HPDE6-E6E7 (cell line): Measurements from ENCODE around the gene FAM222A.

Experiments used
- DNase-seq: peaks from one replicate; pipeline ENCODE4 v3.0.0; 2011; ENCODE audit warnings: missing footprints; ENCODE audit errors: extremely low spot score

FAM222A gene

DNA sequence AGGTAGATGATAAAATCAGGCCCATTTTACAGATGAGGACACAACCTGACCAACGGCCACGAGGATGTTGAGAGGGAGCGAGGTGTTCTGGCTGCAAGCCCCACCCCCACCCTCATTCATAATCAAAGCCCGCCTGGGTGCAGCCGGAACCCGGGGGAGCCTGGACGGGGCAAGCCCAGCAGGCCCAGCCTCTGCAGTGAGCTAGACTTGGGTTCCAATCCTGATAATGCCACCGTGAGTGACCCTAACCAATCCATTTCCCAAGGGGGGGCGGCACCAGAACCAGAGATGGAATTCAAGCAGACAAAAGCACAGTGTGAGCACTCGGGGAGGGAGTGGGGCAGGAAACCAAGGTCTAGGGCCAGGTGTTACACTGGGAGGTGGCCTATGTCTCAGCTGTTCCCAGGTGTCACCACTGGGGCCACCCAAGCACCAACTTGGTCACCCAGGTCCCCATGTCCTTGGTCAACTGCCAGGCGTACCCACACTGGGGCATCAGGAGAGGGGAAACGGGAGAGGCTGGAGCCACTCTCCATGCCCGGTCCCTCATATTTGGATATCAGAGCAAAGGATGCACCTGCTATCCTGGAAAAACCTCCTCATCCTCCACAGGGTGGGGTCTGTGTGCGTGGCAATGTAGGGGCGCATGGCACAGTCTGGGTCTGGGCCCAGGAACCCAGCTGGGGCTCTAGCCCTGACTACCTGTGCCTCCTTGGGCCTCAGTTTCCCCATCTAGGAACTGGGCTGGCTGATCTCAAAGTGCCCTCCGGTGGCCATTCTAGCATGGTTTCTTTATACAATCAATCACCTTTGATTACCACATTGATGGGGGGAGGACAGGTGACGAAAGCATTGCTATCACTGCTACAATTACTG is 58.4 kb downstream of the FAM222A start:
- DNase-seq: no peak

GRCh38 chr12:109772622-109773321 is 59.1 kb downstream of the FAM222A start:
- DNase-seq: no peak

GRCh38 chr12:109773384-109774011 is 59.9 kb downstream of the FAM222A start:
- peak; percentile 59 for DNase-seq

DNA sequence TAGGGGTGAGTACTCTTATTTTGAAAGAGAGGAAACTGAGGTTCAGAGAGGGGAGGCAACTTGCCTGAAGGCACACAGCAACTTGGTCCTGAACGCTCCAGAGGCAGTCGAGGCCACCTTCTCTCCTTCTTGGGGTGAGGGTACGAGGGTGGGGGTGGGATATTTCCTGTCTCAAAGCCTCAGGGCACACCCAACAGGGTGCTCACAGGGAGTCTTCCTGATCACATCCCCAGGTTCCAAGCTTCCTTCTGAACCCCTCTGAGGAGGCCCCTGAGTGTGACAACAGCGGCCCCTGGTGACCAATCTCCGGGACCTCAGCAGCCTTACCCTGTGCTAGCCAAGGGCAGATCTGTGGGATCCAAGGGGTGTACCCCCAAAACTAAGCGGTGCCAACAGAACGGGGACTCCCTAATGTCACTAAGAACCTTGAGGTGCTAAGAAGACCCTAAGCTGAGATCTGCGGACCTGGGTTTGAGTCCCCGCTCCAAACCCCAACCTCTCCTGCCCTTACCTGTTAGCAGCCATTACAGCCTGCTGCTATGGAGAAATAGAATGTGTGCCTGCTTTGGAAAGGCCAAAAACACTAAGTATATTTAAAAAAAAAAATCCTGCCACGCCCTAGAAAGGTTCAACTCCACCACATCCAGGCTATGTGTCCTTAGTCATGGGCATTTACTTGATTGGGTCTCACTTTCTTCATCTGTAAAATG is 61.7 kb downstream of the FAM222A start:
- peak; percentile 73 for DNase-seq

GRCh38 chr12:109776624-109777023 is 63.0 kb downstream of the FAM222A start:
- no peak for DNase-seq

DNA sequence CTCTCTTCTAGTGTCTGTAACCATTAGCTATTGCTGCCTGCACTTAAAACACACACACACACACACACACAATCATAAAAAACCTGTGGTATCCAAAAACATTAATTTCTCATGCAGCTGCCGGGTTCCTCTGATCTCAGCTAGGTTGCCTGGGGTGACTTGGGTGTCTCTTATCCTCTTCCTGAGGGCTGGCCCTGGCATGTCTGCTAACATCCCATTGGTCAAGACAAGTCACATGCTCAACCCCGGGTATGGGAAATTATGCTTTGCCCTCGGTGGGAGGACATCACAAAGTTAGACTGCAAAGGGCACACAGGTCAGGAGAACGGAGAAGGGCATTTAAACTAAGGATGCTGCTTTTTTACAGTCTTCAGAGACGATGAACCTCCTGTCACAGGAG is 63.9 kb downstream of the FAM222A start:
- peak; percentile 73 for DNase-seq

DNA sequence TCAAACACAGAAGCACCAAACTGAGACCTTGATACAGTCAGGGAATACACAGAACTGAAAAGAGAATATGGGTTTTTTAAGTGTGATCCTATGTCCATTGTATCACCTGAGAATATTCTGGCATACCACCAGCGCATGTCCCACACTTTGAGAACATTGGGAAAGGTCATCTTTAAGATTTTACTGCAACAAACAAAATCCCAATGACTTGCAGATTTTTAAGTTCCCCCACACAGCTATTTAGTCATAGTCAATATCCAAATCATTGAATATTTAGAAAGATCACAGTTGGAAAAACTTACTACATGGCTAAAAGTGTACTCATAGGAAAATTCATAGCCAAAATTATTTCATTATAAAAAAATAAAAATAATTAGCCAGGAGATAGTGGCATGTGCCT is 65.1 kb downstream of the FAM222A start:
- DNase-seq: no peak

- no peak for DNase-seq
Observed at GRCh38 chr12:109779382-109779781, 65.8 kb downstream of the FAM222A start.

DNA sequence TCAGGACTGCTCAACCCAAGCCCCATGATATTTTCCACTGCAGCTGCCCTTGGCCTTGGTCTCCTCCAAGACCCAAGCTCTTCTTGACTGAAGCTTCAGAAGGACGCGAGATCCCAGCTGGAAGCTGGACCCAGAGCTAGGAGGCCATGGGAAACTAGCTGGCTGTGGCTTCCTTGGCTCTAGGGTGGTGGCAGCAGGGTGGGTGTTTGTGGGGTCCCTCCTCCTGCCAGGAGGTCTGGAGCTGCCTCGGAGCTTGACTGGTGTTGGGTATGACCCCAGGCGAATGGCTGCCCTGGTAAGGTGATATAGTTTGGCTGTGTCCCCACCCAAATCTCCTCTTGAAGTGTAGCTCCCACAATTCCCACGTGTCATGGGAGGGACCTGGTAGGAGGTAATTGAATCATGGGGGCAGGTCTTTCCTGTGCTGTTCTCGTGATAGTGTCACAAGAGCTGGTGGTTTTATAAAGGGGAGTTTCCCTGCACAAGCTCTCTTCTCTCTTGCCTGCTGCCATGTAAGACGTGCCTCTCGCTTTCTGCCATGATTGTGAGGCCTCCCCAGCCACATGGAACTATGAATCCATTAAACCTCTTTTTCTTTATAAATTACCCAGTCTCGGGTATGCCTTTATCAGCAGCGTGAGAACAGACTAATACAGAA is 68.2 kb downstream of the FAM222A start:
- DNase-seq: no peak

DNA sequence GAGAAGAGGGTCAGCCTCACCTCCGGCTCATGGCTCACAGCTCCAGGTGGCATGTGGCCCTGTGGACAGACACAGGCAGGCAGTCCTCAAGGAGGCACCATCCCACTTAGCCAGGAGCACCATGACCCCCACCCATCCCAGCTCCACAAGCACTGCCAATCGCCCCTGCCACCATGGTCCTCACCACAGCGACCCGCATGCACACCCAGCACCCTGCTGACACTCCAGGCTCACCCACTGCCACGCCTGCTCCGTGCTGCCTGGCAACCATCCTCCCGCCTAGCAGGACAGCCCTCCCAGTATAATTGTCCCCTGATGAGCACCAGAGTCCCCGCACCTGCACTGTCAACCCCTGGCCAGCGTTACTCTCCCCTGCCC is 68.7 kb downstream of the FAM222A start:
- no peak for DNase-seq

- DNase-seq: no peak
Observed at GRCh38 chr12:109783135-109783964, 69.7 kb downstream of the FAM222A start.

- DNase-seq: no peak
Observed at GRCh38 chr12:109783965-109784244, 70.3 kb downstream of the FAM222A start.

DNA sequence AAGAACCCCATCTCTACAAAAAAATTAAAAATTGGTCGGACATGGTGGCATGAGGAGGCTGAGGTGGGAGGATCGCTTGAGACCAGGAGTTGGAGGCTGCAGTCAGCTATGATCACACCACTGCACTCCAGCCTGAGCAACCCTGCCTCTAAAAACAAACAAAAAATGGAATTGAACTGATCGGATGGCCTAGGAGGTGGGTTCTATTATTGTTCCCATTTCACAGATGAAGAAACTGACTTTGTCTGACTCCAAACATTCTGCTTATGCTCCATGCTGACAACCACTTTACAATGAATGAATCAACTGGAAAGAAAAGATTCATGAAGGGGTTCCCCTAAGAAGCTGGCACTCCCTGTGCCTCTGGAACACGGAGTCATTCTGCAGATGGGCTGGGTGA is 72.2 kb downstream of the FAM222A start:
- no peak for DNase-seq

GRCh38 chr12:109786799-109787198 is 73.2 kb downstream of the FAM222A start:
- no peak for DNase-seq

GRCh38 chr12:109789526-109790048 is 76.0 kb downstream of the FAM222A start:
- DNase-seq: no peak

DNA sequence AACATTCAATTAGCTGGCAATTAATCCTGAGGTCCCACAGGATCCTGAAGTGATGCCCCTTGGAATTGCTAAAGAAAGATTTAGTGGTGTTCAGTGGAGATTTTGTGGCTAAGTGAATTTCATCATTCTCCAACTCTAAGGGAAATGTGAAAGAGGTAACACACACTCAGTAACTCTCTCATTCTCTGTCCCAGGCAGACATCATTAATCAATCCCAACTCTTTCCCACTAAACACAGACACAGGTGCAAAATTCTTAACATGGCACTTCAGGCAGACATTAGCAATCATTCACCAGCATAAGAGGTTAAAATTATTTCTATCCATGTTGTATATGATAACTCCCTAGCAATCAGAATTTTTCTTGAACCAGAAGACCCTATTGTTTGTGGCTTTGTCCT is 79.4 kb downstream of the FAM222A start:
- DNase-seq: no peak

DNA sequence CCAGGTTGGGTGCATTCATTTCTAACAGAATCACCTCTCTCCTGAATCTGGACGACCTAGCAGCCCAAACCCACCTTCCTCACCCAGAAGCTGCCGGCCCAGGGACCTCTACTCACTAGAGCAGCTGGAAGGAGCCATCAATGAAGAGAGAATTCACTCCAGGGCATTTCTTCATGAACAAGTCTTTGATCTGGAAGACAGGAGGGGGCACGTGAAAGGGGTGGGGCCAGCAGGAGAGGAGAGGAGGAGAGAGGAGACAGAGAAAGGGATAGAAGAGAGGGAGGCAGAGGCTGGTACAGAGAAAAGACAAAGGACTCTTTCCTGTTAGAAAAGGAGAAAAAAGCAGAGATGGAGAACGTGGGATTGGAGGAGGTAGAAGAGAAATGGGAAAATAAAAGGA is 79.8 kb downstream of the FAM222A start:
- no peak for DNase-seq

GRCh38 chr12:109793826-109794501 is 80.3 kb downstream of the FAM222A start:
- no peak for DNase-seq

DNA sequence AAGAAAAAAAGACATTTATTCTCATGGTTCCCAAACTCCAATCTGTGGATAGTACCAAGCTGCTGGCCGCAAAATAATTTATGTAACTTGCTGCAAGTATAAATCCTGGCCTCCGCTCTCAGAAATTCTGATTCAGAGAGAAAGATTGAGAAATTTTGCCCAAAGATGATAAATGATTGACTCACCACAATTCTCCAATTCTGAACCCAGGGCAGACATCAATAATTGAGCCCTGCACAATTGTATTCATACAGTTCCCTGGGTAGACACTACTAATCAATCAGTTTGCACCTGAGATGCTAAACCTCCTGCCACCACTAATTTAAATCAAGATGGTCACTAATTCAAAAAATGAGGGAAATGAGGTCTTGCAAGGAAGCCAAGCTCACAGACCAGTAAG is 81.4 kb downstream of the FAM222A start:
- no peak for DNase-seq

DNA sequence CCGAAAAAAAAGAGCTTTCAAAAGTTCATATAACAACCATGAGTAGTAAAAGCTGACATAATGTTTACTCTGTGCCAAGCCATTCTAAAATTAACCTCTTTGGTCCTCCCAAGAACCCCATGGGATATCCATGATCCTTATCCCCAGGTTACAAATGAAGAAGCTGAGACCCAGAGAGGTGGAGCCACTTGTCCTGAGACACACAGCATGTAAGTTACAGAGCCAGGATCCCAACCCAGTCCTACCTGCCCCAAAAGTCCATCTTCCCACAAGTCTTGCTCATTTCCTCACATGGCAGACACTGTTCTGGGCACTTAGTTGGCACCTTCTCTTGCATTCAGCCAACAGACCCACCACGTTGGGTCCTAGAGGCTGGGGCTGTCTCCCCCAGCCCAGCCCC is 82.4 kb downstream of the FAM222A start:
- DNase-seq: no peak
